GM19395 (cell line): ENCODE data around the gene HERPUD2.

Experiments
- ATAC-seq: cut with Tn5 transposase; IDR thresholded peaks from one replicate; pipeline ENCODE4 v1.9.1; 2021; ENCODE audit warnings: mild to moderate bottlenecking, moderate library complexity; ENCODE audit not compliant: unreplicated experiment

HERPUD2 gene, protein sequence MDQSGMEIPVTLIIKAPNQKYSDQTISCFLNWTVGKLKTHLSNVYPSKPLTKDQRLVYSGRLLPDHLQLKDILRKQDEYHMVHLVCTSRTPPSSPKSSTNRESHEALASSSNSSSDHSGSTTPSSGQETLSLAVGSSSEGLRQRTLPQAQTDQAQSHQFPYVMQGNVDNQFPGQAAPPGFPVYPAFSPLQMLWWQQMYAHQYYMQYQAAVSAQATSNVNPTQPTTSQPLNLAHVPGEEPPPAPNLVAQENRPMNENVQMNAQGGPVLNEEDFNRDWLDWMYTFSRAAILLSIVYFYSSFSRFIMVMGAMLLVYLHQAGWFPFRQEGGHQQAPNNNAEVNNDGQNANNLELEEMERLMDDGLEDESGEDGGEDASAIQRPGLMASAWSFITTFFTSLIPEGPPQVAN

DNA sequence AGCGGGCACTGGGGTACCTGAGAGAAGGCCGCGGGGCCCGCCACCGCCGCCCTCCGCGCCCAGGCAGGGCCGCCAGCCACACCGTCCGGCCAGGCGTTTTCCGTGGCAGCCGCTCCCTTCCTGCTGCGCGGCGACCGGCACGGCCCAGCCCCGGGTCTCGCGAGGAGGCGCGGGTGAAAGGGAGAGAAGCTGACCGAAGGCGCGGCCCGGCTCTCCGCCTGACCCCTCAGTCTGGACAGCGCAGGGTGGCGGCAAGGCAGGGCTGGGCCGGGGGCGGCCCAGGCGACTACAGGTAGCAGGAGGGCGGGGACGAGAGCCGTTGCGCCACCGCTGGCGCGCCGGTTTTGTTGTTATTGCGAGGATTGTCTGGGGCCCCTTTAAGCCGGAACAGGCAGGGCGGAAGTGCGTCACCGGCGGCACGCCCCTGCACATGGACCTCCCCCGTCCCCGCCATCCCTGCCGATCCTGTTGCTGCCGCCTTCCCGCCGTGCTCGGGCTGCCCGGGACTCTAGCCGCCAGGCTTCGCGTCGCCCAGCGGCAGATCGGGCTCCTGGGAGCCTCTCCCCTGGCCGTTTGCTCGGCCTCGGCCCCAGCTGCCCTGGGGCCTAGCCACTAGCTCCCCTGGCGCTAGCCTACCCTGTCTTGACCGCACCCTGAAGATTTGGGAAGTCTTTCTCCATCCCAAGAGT is at the start of gene HERPUD2:
HERPUD2 (minus strand) TSS at position 352 of the 689 bp plus-strand sequence. CDS start 805 bp downstream, outside the sequence.
- ATAC-seq: peak; percentile 88

DNA sequence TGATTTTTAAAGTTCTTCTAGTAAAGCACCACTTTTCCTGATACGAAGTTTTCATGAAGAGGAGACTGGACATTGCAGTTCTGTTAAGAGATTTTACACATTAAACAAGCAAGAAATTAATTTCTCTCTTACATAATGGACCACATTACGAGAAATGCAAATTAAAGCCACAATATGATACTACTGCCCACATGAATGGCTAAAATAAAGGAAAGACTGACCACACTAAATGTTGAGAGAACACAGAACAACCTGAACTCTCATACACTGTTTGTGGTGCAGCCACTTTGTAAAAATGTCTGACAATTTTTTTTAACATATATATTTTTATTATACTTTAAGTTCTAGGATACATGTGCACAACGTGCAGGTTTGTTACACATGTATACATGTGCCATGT is 44.0 kb upstream of the HERPUD2 start:
- no peak for ATAC-seq

DNA sequence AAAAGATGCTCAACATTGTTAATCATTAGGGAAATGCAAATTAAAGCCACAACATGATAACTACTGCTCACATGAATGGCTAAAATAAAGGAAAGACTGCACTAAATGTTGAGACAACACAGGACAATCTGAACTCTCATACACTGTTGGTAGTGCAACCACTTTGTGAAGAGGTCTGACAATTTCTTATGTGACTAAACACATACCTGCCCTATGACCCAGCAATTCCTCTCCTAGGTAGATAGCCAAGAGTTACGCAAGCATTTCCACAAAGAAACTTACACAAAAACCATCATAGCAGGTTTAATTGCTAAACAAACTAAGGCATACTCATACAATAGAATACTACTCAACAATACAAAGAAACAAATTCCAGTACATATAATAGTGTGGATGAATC is 41.8 kb upstream of the HERPUD2 start:
- ATAC-seq: no peak

DNA sequence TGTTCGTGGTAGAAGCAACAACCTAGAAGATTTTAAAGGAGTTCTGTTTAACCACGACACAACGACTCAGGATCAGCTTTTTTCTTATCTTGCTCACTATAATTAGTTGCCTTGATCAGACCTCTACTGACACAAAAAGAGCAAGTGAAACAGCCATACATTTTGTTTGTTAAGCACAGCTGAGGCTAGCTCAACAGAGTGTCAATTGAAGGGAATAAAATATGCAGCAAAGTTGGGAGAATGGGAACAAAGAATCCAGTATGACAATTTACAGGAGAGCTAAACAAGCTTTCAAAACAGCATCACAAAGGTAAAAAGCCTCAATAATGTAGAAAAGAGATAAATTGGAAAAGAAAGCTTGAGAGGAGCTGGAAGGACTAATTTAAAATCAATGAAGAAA is 40.5 kb upstream of the HERPUD2 start:
- ATAC-seq: no peak

DNA sequence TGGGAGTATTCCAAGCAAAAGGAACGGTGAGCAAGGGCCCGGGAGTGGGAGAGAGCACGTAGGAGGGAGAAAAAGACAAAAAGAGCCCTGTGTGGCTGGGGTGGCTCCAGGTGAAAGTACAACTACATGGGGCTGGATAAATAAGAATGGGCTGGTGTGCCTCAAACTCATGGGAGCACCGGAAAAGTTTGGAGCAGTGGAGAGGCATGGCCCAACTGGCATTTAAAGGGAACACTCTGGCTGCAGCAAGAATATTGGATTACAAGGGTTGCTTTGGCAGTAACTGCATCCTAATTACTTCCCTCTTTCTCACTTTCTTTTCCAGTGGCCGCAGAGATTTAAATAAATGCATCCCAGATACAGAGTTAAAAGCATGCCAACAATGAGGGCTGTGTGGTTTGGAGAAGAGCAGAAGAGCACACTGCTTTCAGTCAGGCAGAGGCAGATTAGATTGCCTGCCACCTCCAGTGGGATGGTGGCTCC is 39.1 kb upstream of the HERPUD2 start:
- no peak for ATAC-seq

DNA sequence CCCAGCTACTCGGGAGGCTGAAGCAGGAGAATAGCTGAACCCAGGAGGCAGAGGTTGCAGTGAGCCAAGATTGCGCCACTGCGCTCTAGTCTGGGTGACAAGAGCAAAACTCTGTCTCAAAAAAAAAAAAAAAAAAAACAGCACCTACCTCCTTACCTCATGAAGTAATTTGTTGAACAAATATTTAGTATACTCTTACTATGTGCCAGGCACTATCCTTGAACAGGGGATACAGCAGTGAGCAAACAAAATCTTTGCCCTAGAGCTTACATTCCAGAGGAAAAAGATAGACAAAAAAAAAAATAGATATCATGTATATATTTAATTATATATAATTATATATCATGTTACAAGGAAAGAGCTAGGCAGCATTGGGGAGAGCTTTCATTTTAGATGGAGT is 36.4 kb upstream of the HERPUD2 start:
- ATAC-seq: no peak

DNA sequence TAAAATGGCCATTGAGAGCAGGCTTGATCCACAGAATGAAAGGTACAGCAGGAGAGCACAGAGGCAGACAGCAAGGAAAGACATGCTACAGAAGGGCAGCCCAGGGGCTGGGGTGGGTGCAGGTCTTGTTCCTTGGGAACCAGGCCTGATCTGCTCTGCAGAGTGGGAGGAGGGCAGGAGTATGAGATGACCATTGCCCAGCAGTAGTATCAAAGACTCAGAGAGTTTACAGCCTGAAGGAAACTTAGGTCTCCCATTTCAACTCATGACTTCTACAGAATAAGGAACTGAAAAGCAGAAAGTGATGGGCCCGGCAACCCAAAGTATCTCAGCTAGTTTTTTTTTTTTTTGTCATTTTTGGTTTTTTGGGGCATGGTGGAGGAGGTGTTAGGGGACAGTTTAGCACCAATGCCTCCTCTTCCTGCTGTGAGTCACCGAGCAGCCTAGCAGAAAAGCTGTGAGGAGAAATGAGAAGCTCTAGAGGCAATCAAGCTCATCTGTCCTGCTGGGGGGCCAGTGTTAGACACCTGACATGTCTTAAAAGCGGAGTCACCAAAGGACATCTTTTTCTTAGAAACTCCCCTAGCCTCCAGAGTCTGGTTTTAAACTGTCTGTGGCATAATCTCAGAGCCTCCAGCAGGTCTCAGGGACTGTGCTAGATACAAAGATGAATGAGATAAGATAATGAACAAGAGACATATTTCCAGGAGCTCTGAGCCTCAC is 34.3 kb upstream of the HERPUD2 start:
- ATAC-seq: peak; percentile 44

DNA sequence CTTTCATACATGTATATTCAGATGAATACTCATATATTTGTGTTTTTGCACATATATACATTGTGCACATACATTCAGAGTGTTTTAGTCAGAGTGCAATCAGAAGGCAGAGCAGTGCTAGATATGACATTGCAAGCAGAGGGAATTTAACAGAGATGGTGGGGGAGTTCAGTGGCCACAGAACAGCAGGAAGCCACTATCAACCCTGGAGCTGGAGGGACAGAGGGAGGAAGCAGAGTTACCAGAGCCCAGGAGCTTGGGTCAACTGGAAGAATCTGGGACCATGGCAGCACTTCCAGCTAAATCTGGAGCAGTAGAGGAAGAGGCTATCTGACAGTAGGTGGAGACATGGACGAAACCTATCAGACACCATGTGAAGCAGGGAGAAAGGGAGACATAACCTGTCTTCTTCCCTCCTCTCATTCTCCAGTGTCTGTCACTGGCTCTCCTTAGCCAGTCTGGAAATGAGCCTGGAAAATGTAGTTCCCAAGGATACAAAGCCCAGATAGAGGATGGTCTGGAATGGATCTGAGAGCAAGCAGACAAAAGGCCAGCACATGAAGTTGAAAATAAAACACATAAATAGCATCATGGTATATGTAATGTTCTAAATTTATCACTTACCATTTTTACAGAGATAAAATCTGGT is 33.6 kb upstream of the HERPUD2 start:
- no peak for ATAC-seq

- ATAC-seq: no peak
Measured at GRCh38 chr7:35727571-35727970, 32.6 kb upstream of the HERPUD2 start.

GRCh38 chr7:35726654-35727053 is 31.7 kb upstream of the HERPUD2 start:
- no peak for ATAC-seq

- peak; percentile 55 for ATAC-seq
Measured at GRCh38 chr7:35725280-35725680, 30.3 kb upstream of the HERPUD2 start.

DNA sequence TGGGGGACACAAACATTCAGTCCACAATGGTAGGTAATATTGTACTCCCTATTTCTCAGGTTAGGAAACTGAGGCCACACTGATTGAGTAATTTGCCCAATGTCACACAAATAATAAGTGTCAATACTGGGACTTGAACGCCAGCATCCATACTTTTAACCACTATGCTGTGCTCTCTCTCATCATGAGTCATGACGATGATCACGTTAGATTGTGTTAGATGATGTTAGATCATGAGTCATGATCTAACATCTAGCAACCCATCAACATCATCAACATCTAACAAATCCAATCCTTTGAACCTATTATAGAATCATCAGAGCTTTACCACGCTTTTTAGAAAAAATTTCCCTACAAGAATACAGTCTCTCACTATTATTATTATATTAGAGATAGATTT is 28.1 kb upstream of the HERPUD2 start:
- ATAC-seq: no peak

GRCh38 chr7:35722054-35722849 is 27.3 kb upstream of the HERPUD2 start:
- no peak for ATAC-seq

- no peak for ATAC-seq
Measured at GRCh38 chr7:35721288-35721687, 26.4 kb upstream of the HERPUD2 start.

GRCh38 chr7:35720849-35721248 is 25.9 kb upstream of the HERPUD2 start:
- no peak for ATAC-seq

DNA sequence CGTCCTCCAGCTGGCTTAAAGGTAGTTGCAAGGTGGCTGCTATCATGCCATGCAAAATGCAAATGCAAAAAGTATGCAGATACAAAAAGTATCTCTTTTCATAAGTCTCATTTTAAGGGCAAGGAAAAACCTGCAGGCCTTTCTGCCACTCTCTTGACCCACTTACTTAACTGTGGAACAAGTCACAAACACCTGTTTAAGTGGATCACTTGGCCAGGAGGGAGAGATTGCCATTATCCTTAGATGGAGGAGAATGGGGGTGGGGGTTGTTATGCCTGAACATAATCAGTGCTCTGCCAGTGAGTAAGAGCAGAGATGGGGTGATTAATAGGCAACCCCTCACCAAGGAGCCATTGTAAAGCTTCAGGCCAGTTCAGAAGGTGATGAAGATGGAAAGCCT is 25.1 kb upstream of the HERPUD2 start:
- no peak for ATAC-seq

DNA sequence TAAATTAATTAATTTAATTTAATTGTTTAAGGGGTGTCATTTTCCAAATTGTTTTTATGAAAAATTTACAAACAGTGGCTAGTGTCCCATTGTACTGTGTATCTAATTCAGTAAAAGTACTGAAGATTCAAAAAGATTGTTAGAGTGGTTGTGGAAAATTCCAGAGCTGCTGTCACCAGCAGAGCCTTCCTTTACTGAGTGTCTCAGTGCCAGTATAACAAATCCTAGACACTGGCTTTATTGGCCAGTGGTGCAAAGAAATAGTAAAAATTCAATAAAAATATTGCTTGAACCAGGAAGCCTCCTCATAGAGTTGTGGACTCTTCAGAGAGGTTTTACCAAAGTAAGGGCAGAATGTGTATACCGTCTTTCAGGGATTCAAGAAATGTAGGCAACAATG is 23.1 kb upstream of the HERPUD2 start:
- no peak for ATAC-seq

DNA sequence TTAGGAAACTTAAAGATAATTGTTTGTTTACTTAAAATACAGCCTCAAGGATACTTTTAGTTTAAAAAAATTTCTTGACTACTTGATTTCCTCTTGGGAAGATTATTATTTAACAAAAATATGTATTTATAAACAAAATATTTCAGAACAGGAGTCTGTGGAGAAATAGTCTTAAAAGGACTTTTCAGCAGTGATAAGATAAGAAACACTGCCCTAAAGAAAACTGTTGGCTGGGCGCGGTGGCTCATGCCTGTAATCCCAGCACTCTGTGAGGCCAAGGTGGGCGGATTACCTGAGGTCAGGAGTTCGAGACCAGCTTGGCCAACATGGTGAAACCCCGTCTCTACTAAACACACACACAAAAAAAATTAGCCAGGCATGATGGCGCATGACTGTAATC is 22.6 kb upstream of the HERPUD2 start:
- no peak for ATAC-seq

DNA sequence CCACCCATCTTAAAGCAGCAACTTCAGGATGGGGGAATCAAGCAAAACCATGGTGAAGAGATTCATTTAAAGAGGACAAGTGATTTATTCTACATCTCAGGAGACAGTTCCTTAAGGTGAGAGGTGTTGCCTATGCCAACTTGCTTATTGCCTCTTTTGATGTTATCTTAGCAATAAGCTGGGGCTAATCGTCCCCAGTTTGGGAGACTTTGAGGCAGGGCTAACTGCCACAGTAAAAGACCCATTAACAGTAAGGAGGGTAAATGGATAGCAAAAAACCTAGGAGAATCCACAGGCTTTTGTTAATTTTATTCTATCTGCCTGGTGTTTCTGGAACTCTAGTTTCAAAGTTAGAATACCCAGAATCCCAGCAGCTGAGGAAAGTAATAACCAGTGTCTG is 22.1 kb upstream of the HERPUD2 start:
- ATAC-seq: no peak
